ENCODE data around the gene OTOA. TPM values are rescaled to one million over a fixed set of nuclear protein-coding genes. Genes with fewer than 3 reads are reported as not detected.

OTOA gene
- total and polyA plus RNA-seq, 2 donors (not counting 3 experiments of a cell fraction or from before 2014, with no cell fraction given), result 0.22 TPM; not detected in 1

DNA sequence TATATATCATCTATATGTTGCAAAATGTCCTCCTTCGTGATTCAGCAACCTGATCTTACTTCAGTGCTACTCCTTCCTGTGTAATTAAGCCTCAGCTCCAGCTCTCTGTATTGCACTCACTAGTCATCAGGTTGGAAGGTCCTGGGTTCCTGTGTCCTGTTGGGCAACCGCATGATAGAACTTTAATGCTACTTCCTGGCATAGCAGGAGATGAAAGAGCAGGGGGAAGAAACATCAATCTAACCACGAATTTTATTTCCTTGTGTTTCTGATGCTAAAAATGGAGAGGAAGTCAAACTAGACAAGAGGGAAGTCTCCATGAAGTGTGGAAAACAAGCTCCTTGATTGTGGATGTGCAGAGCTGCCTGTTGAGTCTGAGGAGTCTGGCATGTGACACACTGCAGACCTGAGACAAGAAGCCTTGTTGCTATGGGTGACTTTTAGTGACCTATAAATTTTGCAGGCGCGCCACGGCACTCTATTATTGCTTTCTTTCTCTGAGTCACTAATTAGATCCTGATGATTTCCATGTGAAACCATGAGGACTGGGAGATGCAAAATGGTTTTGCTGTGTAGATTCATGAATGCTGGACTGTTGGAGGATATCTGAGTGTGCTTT, 37.0 kb upstream of the OTOA start:
- peaks cover 5% of the 10 kb centered on the region for H3K79me2 ChIP-seq (ENCODE audit: control insufficient read depth, insufficient read depth, low read length)
- no peak overlapping the region for H3K4me3 ChIP-seq (replicated peaks in 1 of 3; ENCODE audit: insufficient read depth in 1 of 3, low read depth in 1 of 3, low read length in 3 of 3)
- dilution Hi-C loops (cut with MboI; ENCODE audit: extremely low pct_ligation_motif_present, low sequenced_read_pairs), result no loop called here
- peak overlapping the region; percentile 54 for H3K27ac ChIP-seq (ENCODE audit: insufficient read depth, low read depth, low read length)
- H3K27me3 ChIP-seq (ENCODE audit: control insufficient read depth in 2 of 2, insufficient read depth in 2 of 2, low read length in 2 of 2), result no peaks in the 10 kb centered on the region
- no peaks in the 10 kb centered on the region for H4K20me1 ChIP-seq (replicated peaks; ENCODE audit: control insufficient read depth, extremely low read depth, insufficient read depth, low read length)
- DNase-seq (ENCODE audit: low read depth, low spot score) (peak; percentile 68), FAIRE-seq (peak; percentile 92)
- ChIA-PET POLR2A (no interaction called here), CTCF (interaction anchor here (0.5 to 1.7 kb wide), 6 partner anchors 11 to 35 kb away, joined by 3 to 5 read pairs (median 3); no protein-coding TSS in a partner anchor)
- TF ChIP-seq POLR2A (IDR thresholded peaks at IDR 0.05; ENCODE audit: low read depth, low read length), result no peak
- TF ChIP-seq JUN (IDR thresholded peaks at IDR 0.05; ENCODE audit: borderline replicate concordance, insufficient read depth, insufficient read length, low read depth), result peak; percentile 33
- no peak overlapping the region for H3K9ac ChIP-seq (replicated peaks; ENCODE audit: extremely low read depth, insufficient read depth, low read length)
- intact Hi-C loops (cut with micrococcal nuclease), result loop anchor here (1.0 to 10.0 kb wide), 2 partner anchors 27 to 1438 kb away; partner anchors contain the start of gene METTL9
- no peak overlapping the region for H2AFZ ChIP-seq (ENCODE audit: low read depth, low read length)
- H3K4me2 ChIP-seq (ENCODE audit: insufficient read depth, low read length), result peak overlapping the region; percentile 20
- no peaks in the 10 kb centered on the region for H3K9me1 ChIP-seq (replicated peaks; ENCODE audit: control insufficient read depth, extremely low read depth, insufficient read depth, low read length)
- peaks cover 4 to 9% of the 10 kb centered on the region in 2 experiments for H3K36me3 ChIP-seq (ENCODE audit: control insufficient read depth in 2 of 2, extremely low read depth in 1 of 2, insufficient read depth in 2 of 2, low read length in 2 of 2)
- H3K9me3 ChIP-seq (replicated peaks; ENCODE audit: control insufficient read depth, insufficient read depth, low read length), result no peaks in the 10 kb centered on the region
- BruUV-seq (replicated peaks), result no TSS peak
- H3K4me1 ChIP-seq (ENCODE audit: control insufficient read depth, extremely low read depth, insufficient read depth, low read length), result peaks cover 14% of the 10 kb centered on the region

DNA sequence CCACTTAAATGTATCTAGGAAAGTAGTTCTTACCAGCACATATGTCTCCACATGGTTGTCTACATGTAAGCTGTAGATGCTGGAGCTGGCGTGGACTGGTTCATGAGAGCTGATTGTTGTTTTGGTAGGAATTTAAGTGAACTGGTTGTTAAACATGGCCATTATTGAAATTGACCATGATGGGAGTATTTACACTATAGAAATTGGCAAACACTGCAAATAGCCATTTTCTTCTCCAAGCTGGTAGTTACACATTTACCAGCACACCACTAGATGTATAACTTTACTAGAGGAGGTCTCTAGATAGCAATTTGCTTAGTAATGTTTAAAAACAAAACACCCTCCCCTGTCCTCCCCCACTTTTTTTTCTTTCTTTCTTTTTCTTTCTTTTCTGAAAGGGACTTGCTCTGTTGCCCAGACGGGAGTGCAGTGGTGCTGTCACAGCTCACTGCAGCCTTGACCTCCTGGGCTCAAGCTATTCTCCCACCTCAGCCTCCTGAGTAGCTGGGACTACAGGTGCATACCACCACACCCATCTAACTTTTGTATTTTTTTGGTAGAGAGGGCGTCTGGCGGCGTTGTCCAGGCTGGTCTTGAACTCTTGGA, 35.5 kb upstream of the OTOA start:
- intact Hi-C loops (cut with micrococcal nuclease) (loop anchor here (10.0 kb wide), 1 partner anchor 1437 kb away; no protein-coding TSS in a partner anchor), dilution Hi-C loops (cut with MboI; ENCODE audit: extremely low pct_ligation_motif_present, low sequenced_read_pairs) (no loop called here)
- Histone ChIP-seq H3K9ac (replicated peaks; ENCODE audit: extremely low read depth, insufficient read depth, low read length) (no peak overlapping the region), H3K4me2 (ENCODE audit: insufficient read depth, low read length) (no peak overlapping the region), H3K4me3 (replicated peaks in 1 of 3; ENCODE audit: insufficient read depth in 1 of 3, low read depth in 1 of 3, low read length in 3 of 3) (no peak overlapping the region), H3K27ac (ENCODE audit: insufficient read depth, low read depth, low read length) (no peak overlapping the region), H3K36me3 (ENCODE audit: control insufficient read depth in 2 of 2, extremely low read depth in 1 of 2, insufficient read depth in 2 of 2, low read length in 2 of 2) (peaks cover 4 to 9% of the 10 kb centered on the region in 2 experiments), H3K4me1 (ENCODE audit: control insufficient read depth, extremely low read depth, insufficient read depth, low read length) (peaks cover 14% of the 10 kb centered on the region), H2AFZ (ENCODE audit: low read depth, low read length) (no peak overlapping the region), H3K27me3 (ENCODE audit: control insufficient read depth in 2 of 2, insufficient read depth in 2 of 2, low read length in 2 of 2) (no peaks in the 10 kb centered on the region), H3K79me2 (ENCODE audit: control insufficient read depth, insufficient read depth, low read length) (peaks cover 1% of the 10 kb centered on the region), H4K20me1 (replicated peaks; ENCODE audit: control insufficient read depth, extremely low read depth, insufficient read depth, low read length) (no peaks in the 10 kb centered on the region), H3K9me3 (replicated peaks; ENCODE audit: control insufficient read depth, insufficient read depth, low read length) (no peaks in the 10 kb centered on the region), H3K9me1 (replicated peaks; ENCODE audit: control insufficient read depth, extremely low read depth, insufficient read depth, low read length) (no peaks in the 10 kb centered on the region)
- ChIA-PET CTCF (no interaction called here), POLR2A (no interaction called here)
- TF ChIP-seq POLR2A (IDR thresholded peaks at IDR 0.05; ENCODE audit: low read depth, low read length) (no peak), POLR2AphosphoS5 (IDR thresholded peaks at IDR 0.05; ENCODE audit: insufficient read depth, low read depth, low read length) (no peak), JUN (IDR thresholded peaks at IDR 0.05; ENCODE audit: borderline replicate concordance, insufficient read depth, insufficient read length, low read depth) (no peak)
- BruUV-seq (replicated peaks), result no TSS peak
- FAIRE-seq, result no peak
- DNase-seq (ENCODE audit: low read depth, low spot score), result no peak

All from endothelial cell of umbilical vein (primary cell).